SK-MEL-5 (cell line): Measurements from ENCODE around the gene LRP2. TPM values are rescaled to one million over a fixed set of nuclear protein-coding genes. Genes with fewer than 3 reads are reported as not detected.

ENCODE experiments used
- DNase-seq: peaks from one replicate; pipeline ENCODE4 v3.0.0-alpha.2; 2016; ENCODE audit warnings: low read depth, low spot score
- in situ Hi-C: cut with HindIII; loops from 2 replicates; pipeline ENCODE4 v1.10.0; 2016; ENCODE audit warnings: low sequenced_read_pairs, high pct_unique_total_duplicates, low pct_unique_long_range_greater_than_20kb
- total RNA-seq: library from RNA; depleted of rRNA; stranded (reverse); fragments of >200 nt; shearing (Covaris generic); gene quantifications from 2 replicates; pipeline ENCODE4 v1.2.3, GENCODE V29; 2014

LRP2 gene
- total RNA-seq, 1 experiment from 2014 or later = 9.2 TPM

GRCh38 chr2:169119851-169120250 is 242.5 kb downstream of the LRP2 start:
- in situ Hi-C loops = no loop called here
- no peak for DNase-seq

GRCh38 chr2:169119123-169119760 is 243.1 kb downstream of the LRP2 start:
- in situ Hi-C loops = no loop called here
- DNase-seq = peak; percentile 68

GRCh38 chr2:169118060-169118459 is 244.3 kb downstream of the LRP2 start:
- in situ Hi-C loops = no loop called here

GRCh38 chr2:169116993-169117392 is 245.3 kb downstream of the LRP2 start:
- no peak for DNase-seq
- in situ Hi-C loops = no loop called here

More at GRCh38 chr2:169118060-169118459, 244.3 kb downstream of the LRP2 start:
- no peak for DNase-seq

- in situ Hi-C loops = no loop called here
- no peak for DNase-seq
Measured at GRCh38 chr2:169116327-169116726, 246.0 kb downstream of the LRP2 start.

- in situ Hi-C loops = no loop called here
Measured at GRCh38 chr2:169114056-169114455, 248.3 kb downstream of the LRP2 start.

GRCh38 chr2:169112841-169113240 is 249.5 kb downstream of the LRP2 start:
- in situ Hi-C loops = no loop called here
- DNase-seq = no peak

More at GRCh38 chr2:169114056-169114455, 248.3 kb downstream of the LRP2 start:
- no peak for DNase-seq

- in situ Hi-C loops = no loop called here
- no peak for DNase-seq
Measured at GRCh38 chr2:169110916-169111315, 251.4 kb downstream of the LRP2 start.

GRCh38 chr2:169110419-169110818 is 251.9 kb downstream of the LRP2 start:
- no peak for DNase-seq
- in situ Hi-C loops = no loop called here

GRCh38 chr2:169109502-169110409 is 252.6 kb downstream of the LRP2 start:
- DNase-seq = peak; percentile 74
- in situ Hi-C loops = no loop called here

GRCh38 chr2:169108099-169108884 is 254.0 kb downstream of the LRP2 start:
- no peak for DNase-seq
- in situ Hi-C loops = no loop called here

- no peak for DNase-seq
- in situ Hi-C loops = no loop called here
Measured at GRCh38 chr2:169107645-169108044, 254.7 kb downstream of the LRP2 start.

GRCh38 chr2:169106563-169107545 is 255.5 kb downstream of the LRP2 start:
- in situ Hi-C loops = no loop called here
- no peak for DNase-seq

- no peak for DNase-seq
- in situ Hi-C loops = no loop called here
Measured at GRCh38 chr2:169106134-169106533, 256.2 kb downstream of the LRP2 start.

GRCh38 chr2:169105476-169105875 is 256.9 kb downstream of the LRP2 start:
- in situ Hi-C loops = no loop called here

GRCh38 chr2:169104848-169105247 is 257.5 kb downstream of the LRP2 start:
- in situ Hi-C loops = no loop called here
- no peak for DNase-seq

More at GRCh38 chr2:169105476-169105875, 256.9 kb downstream of the LRP2 start:
- no peak for DNase-seq

- in situ Hi-C loops = no loop called here
- peak; percentile 89 for DNase-seq
Measured at GRCh38 chr2:169095621-169096105, 266.7 kb downstream of the LRP2 start.
